ENCODE results near the gene KCNQ1.

Gene KCNQ1

GRCh38 chr11:2461253-2461955 lies 16.6 kb downstream of the KCNQ1 start:
- DNase-seq (ENCODE audit: low read depth, low spot score) = no peak

- DNase-seq (ENCODE audit: low read depth, low spot score) = no peak
These were observed 17.2 kb downstream of the KCNQ1 start for GRCh38 chr11:2461956-2462542.

DNA sequence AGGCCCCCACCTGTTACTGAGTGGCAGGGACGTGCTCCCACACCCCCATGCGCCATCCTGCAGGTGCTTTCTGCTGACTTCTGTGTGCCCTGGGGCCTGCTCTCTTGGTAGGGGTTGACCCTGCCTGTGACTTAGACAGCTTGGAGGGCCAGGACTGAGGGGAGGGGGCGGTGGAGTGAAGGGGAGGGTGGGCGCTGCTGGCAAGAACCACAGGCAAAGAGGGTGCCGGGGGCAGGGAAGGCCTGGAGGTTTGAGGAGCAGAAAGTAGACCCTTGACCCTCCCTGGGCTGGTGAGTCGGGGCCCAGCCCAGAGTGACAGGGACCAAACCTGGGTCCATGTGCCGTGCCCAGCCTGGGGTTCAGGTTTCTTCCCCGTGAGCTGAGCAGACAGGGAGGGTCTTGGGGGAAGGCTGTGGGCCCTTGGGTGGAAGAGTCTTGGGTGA lies 17.8 kb downstream of the KCNQ1 start:
- DNase-seq (ENCODE audit: low read depth, low spot score) = no peak

DNA sequence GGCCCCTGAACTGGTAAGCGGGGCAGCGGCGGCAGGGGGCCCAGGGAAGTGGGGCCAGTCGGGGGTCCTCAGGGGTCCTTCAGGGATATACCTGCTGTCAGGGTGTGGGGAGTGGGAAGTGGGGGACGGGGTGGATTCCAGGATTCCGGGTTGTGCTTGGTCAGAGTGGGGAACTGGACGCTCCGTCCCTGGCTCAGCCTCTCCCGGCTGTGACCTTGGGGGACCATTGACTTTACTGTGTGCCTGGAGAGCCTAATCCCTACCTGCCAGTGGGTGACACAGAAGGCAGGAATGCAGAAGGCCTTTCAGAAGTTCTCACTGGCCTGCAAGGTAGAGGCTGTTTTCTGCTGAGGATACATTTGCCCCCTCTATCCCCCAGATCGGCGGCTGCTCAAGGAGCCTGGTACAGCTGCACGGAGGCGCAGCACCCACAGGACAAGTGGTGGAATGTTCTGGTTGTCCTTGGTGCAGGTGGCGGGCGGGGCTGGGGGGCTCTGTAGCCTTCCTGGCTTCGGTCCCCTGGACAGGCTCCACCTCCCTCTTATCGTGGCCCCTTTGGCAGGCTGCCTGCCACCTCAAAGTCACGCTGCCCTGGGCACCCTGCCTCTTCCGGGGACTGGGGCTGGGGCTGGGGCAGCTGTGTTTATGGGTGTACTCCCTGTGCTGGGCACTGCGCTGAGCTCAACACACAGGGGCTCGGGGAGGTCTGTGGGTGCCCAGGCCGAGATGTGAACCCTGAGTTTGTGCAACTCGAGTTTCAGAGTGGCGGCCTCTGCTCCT lies 18.4 kb downstream of the KCNQ1 start:
- DNase-seq (ENCODE audit: low read depth, low spot score) = no peak

DNA sequence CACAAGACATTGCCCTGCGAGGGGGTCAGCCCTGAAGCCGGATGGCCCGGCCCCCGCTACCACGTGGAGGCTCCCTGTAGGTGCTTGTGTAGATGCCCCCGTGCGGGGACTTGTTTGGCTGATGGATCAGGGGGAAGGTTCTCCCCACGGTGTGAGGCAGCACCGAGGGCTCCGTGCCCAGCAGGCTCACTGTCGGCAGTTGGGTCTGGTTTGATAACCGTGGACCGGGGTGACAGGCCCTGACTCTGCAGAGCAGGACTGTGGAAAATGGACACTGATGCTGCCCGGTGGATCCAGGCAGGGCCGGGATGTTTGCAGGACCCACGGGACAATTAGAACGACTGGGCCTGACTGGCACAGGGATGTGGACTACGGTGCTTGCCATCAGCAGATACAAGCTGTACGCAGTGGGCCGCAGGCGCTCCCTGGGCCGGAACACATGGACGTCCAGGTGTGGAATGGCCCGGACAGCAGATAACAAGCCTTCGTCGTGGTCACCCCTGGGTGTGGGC lies 19.0 kb downstream of the KCNQ1 start:
- DNase-seq (ENCODE audit: low read depth, low spot score) = no peak

DNA sequence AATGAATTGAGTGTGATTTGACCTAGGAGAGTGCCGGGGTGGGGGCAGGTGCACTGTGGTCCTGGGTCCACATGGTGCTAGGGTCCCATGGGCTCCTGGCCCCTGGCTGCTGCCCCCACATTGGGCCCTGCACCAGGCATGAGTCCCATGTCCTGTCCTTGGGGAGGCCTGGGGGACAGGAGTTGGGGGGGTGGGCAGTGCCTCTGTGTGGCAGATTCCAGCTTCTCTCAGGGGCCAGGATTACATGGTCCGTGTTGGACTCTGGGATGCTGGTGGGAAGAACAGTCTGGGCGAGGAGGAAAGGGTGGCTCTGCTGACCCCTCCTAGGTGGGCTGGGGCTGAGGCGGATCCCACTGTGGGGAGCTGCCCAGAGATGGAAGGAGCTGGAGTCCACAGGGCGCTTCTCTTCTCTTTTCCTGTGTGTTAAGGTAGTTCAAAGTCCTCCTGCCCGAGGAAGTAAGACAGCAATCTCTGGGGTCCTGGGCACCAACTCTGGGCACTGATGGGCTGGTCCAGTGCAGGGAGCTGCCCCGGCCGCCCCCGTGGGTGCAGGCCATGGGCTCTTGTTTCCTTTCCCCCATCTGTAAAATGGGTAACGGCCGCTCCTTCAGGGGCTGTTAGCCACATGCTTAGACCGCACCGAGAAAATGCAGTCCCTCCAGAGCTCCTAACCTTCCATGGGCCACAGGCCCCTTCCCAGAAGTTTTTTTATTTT lies 19.8 kb downstream of the KCNQ1 start:
- DNase-seq (ENCODE audit: low read depth, low spot score) = no peak

GRCh38 chr11:2465202-2466068 lies 20.6 kb downstream of the KCNQ1 start:
- no peak for DNase-seq (ENCODE audit: low read depth, low spot score)

DNA sequence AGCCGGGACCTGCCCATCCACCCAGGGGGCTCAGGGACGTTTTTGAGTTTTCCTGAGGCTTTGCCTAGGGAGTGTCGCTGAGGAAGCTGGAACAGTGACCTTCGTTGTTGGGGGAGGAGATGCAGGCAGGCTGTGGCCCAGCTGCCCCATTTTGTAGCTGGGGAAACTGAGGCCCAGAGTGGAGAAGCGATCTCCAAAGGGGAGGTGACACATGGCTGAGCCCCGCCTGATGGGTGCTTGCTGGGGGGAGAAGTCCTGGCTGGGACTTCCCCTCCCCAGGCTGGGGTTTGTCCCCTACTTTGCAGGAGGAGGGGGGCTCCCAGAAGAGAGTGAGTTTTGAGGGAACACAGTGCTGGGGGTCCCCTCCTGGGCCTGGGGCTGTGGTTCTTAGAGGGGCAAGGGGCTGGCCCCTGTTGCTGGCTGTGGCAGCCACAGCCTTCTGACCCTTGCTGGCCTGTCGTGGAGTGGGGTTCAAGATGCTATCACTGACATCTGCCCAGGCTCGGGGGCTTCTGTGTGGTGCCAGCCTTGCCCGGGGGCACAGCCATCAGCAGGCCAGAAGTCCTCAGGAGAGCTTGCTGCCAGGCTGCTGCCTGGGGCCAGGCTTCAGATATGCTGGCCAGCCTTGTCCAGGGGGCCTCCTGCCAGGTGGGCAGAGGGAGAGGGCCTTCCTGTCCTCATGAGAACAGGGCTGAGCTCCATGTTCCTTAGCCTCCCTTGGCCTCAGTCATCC lies 21.4 kb downstream of the KCNQ1 start:
- no peak for DNase-seq (ENCODE audit: low read depth, low spot score)

DNA sequence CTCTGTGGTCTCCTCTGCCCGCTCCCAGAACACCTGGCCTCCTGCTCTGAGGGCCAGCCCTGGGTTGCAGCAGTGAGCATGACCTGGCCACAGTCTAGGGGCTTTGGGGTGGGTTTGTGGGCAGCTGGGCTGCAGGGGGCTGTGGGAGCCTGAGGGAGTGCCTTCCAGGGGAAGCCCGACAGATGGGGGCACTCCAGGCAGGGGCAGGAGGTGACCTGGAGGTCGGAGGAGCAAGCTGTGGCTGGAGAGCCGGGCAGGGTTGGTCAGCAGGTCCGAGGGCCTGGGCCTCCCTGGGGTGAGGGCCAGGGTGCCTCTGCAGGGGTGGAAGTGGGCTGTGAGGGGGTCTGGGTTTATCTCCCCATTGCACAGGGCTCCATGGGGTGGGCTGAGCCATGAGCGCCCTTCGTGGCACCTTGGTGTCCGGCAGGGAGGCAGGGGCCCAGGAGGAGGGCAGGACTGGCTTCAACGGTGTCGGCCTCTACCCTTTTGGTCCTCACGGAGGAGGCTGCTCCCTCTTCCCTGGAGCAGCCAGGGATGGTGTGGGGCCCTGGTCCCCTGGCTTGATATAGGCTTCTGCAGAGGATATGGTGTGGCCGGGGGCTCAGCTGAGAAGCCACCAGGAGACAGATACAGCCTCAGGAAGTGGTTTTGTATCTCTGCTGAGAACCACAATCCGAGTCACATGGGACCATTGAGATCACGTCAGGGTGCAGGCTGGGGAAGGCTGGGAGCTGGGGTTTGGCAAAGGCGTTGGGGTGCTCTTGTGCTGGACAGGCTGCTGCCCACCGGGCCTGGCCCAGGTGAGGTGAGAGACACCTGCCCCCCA lies 22.3 kb downstream of the KCNQ1 start:
- DNase-seq (ENCODE audit: low read depth, low spot score) = no peak

DNA sequence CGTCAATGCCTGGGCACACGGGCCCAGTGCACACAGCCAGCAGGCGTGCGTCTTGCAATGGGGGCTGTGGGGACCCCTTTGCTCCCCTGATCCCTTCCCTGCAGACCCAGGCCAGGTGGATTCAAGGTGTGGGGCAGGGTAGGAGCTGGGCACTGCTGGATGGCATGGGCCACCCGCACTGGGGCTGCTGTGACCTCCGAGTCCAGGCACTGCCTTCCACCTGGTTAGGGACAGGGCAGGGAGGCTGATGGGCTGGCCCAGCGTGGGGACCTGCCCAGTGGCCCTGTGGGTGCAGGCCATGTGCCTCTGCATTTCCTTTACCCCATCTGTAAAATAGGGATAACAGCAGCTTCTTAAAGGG lies 22.9 kb downstream of the KCNQ1 start:
- DNase-seq (ENCODE audit: low read depth, low spot score) = no peak

GRCh38 chr11:2468363-2469235 lies 23.8 kb downstream of the KCNQ1 start:
- DNase-seq (ENCODE audit: low read depth, low spot score) = no peak

GRCh38 chr11:2470495-2470894 lies 25.7 kb downstream of the KCNQ1 start:
- no peak for DNase-seq (ENCODE audit: low read depth, low spot score)

DNA sequence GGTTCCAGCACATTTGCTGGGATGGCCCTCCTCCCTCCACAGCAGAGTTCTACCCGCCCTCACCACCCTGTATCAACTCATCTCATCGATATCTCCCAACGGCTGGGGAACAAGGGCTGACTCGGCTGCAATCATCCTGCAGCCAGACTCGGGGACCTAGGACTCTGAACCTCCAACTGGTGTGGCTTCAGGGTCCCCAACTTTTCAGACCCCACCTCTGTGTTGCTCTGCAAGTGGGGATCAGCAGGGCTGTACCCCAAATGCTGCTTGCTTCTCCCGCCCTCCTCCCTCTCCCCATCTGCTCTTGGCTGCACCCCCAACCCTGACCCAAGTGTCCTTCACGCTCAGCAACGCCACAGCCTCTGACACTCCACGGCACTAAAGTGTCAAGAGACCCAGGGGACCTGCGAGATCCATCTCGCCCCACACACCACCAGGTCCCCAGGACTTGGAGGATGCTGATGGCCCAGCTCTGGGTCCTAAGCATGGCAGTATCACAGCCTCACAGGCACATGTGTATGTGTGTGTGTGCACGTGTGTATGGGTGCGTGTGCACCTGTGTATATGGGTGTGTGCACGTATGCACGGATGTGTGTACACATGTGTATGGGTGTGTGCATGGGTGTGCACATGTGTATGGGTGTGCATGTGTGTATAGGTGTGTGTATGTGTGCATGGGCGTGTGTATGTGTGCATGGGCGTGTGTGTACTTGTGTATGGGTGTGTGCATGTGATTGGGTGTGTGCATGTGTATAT lies 26.4 kb downstream of the KCNQ1 start:
- DNase-seq (ENCODE audit: low read depth, low spot score) = no peak

GRCh38 chr11:2471804-2472096 lies 26.9 kb downstream of the KCNQ1 start:
- DNase-seq (ENCODE audit: low read depth, low spot score) = no peak

DNA sequence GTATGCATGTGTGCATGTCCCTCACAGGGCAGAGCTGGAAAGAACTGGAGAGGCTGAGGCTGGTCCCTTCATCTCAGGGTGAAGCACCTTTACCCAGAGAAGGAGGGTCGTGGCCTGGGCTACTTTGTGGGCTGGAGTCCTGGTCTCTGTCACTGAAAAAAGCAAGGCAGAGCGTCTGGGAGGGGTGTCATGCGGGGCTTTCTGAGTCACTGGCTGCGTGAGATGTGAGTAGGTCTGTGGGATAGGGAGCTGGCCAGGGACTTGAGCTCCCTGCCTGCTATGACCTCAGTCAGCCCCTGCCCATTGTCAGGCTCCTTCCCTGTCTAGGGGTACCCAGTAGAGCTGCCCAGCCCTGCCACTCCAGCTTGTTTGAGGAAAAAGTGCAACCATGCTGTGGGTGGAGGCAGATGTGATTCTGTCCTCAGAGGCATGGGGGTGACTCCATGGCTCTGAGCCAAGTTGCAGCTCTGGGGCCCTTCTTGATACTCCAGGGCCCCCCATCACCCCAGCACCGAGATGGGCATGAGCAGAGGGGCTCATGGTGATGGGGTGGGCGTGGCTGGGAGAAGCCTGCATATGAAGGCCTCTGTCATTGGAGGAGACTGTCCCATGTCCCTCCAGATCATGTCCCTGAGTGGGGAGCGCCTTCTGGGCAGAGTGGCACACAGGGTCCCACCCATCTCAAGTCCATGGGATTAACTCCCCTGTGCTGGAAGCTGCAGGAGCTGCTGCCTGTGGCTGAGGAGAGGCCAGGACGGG lies 27.8 kb downstream of the KCNQ1 start:
- no peak for DNase-seq (ENCODE audit: low read depth, low spot score)

GRCh38 chr11:2473361-2474058 lies 28.7 kb downstream of the KCNQ1 start:
- DNase-seq (ENCODE audit: low read depth, low spot score) = no peak

Measured in activated CD4-positive, CD25-positive, alpha-beta regulatory T cell treated with anti-CD3 and anti-CD28 coated beads, Interleukin-2, amount 50 U/mL, for 16 hours (primary cell).